Kidney tubule cell (primary cell): ENCODE measurements around the gene WFIKKN1.
"Not testable (repeated sequence)": the region's sequence is repeated elsewhere in the genome, so short reads cannot be mapped to it uniquely, and the experiment has no call there.

Experiments used
- DNase-seq: peaks from one replicate; pipeline ENCODE4 v3.0.0-alpha.2; 2018; ENCODE audit warnings: low spot score

The WFIKKN1 gene

GRCh38 chr16:595094-595528 is 35.7 kb upstream of the WFIKKN1 start:
- no peak for DNase-seq

GRCh38 chr16:595942-596735 is 34.6 kb upstream of the WFIKKN1 start:
- peak; percentile 28 for DNase-seq

GRCh38 chr16:596736-597060 is 34.1 kb upstream of the WFIKKN1 start:
- no peak for DNase-seq

- not testable (repeated sequence) for DNase-seq
Measured at GRCh38 chr16:597655-598054, 33.1 kb upstream of the WFIKKN1 start.

- DNase-seq, result peak; percentile 35
Measured at GRCh38 chr16:598823-599739, 31.7 kb upstream of the WFIKKN1 start.

GRCh38 chr16:600781-601180 is 30.0 kb upstream of the WFIKKN1 start:
- DNase-seq, result no peak

- no peak for DNase-seq
Measured at GRCh38 chr16:603933-604332, 26.9 kb upstream of the WFIKKN1 start.

GRCh38 chr16:606656-607307 is 24.0 kb upstream of the WFIKKN1 start:
- no peak for DNase-seq

- DNase-seq, result peak; percentile 66
Measured at GRCh38 chr16:608019-608418, 22.8 kb upstream of the WFIKKN1 start.

- DNase-seq, result no peak
Measured at GRCh38 chr16:609316-609715, 21.5 kb upstream of the WFIKKN1 start.

- DNase-seq, result no peak
Measured at GRCh38 chr16:609984-610383, 20.8 kb upstream of the WFIKKN1 start.

GRCh38 chr16:610513-611381 is 20.0 kb upstream of the WFIKKN1 start:
- peak; percentile 79 for DNase-seq

- DNase-seq, result no peak
Measured at GRCh38 chr16:615122-615521, 15.7 kb upstream of the WFIKKN1 start.

GRCh38 chr16:616733-617586 is 13.8 kb upstream of the WFIKKN1 start:
- DNase-seq, result no peak

- DNase-seq, result no peak
Measured at GRCh38 chr16:617855-618254, 12.9 kb upstream of the WFIKKN1 start.

GRCh38 chr16:619476-620100 is 11.2 kb upstream of the WFIKKN1 start:
- no peak for DNase-seq

- no peak for DNase-seq
Measured at GRCh38 chr16:620700-621525, 9.9 kb upstream of the WFIKKN1 start.

GRCh38 chr16:621526-622105 is 9.2 kb upstream of the WFIKKN1 start:
- DNase-seq, result no peak

GRCh38 chr16:622920-623280 is 7.9 kb upstream of the WFIKKN1 start:
- DNase-seq, result no peak
